Uterus (tissue), 2 donors: ENCODE measurements around the gene HMGXB3.

Experiments used
- CTCF ChIP-seq, 4 experiments: fragments of 200-600 bp in 2 of 4; fragments of 450-650 bp in 2 of 4; sonication (generic) in 2 of 4; IDR thresholded peaks; one replicate each; pipeline ENCODE4 v1.5.1; 2016 to 2019; ENCODE audit warnings: antibody characterized with exemption in 4 of 4, mild to moderate bottlenecking in 2 of 4, moderate library complexity in 1 of 4
- POLR2A ChIP-seq, 2 donors: fragments of 450-650 bp; IDR thresholded peaks; one replicate each; pipeline ENCODE4 v1.6.1; 2016; ENCODE audit warnings: antibody characterized with exemption in 2 of 2, mild to moderate bottlenecking in 1 of 2, moderate library complexity in 1 of 2

- no peak for TF ChIP-seq POLR2A (IDR thresholded peaks at IDR 0.05)
- no peak for TF ChIP-seq CTCF (IDR thresholded peaks at IDR 0.05)
Observed at GRCh38 chr5:150065886-150066285, 65.3 kb downstream of the HMGXB3 start.
